ENCODE data around the gene UFC1.

DNA sequence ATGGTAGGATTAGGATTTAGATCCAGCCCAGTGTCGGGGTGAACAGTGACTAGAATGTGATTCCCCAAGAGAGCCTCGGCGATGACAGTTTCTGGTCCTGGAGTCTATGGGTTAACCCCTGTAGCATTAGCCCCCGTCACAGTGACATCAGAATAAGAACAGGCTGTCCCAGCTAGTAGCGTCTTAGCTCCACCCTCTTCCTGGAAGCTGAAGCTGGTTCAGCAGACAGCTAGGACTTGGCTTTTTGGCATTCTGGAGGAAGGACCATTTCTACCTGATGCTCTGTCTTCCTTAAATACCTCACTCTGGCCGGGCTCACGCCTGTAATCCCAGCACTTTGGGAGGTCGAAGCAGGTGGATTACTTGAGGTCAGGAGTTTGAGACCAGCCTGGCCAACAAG, 53.4 kb downstream of the UFC1 start:
- TF ChIP-seq CTCF (IDR thresholded peaks at IDR 0.05) (no peak), POLR2A (IDR thresholded peaks at IDR 0.05) (peak in 1 of 2 donors; percentile 26), EP300 (IDR thresholded peaks at IDR 0.05) (peak; percentile 64)

Measured in gastroesophageal sphincter (tissue), 3 donors.